ENCODE results near the gene PIGV.

DNA sequence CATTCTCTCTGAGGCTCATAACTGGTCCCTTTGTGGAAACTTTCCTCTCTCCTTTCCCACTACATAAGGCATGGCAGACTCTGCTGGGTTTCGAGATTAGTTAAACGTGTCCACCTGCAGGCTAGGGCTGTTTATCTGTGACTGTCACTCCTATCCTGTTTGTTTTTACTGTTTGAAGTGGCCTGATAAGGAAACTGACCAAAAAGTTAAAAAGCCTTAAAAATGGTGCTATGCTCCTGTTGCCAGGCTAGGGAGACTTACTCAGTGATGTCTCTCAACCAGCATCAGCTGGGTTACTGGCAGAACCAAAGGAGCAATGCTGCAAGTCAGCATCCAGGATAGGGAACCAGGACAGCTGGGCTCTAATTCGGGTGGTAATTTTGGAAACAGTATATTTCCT, 3.9 kb downstream of the PIGV start:
- TF ChIP-seq, protein P1, sequence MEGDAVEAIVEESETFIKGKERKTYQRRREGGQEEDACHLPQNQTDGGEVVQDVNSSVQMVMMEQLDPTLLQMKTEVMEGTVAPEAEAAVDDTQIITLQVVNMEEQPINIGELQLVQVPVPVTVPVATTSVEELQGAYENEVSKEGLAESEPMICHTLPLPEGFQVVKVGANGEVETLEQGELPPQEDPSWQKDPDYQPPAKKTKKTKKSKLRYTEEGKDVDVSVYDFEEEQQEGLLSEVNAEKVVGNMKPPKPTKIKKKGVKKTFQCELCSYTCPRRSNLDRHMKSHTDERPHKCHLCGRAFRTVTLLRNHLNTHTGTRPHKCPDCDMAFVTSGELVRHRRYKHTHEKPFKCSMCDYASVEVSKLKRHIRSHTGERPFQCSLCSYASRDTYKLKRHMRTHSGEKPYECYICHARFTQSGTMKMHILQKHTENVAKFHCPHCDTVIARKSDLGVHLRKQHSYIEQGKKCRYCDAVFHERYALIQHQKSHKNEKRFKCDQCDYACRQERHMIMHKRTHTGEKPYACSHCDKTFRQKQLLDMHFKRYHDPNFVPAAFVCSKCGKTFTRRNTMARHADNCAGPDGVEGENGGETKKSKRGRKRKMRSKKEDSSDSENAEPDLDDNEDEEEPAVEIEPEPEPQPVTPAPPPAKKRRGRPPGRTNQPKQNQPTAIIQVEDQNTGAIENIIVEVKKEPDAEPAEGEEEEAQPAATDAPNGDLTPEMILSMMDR (IDR thresholded peaks at IDR 0.05; ENCODE audit: insufficient read depth, low read depth, low read length): no peak
- TF ChIP-seq EZH2 (IDR thresholded peaks at IDR 0.05; ENCODE audit: insufficient read depth, low read length): no peak

All from astrocyte (in vitro differentiated cells and primary cell).